Activated B cell treated with CpG ODN at 0.5 μM for 24 hours (primary cell): ENCODE results near the gene ACSL1. TPM values are rescaled to one million over a fixed set of nuclear protein-coding genes. Genes with fewer than 3 reads are reported as not detected.

Source experiments
- ATAC-seq: fragments of 200-7000 bp; cut with Tn5 transposase; one replicate; pipeline ENCODE4 v1.10.0; 2021; ENCODE audit warnings: low read depth, mild to moderate bottlenecking, moderate library complexity
- CTCF ChIA-PET: fragments of 350-600 bp; sonication (Branson Sonifier 250); formaldehyde crosslinking; loops from one replicate; lab custom pipeline; 2021; ENCODE audit warnings: antibody characterized with exemption; lab: Charles Lee
- POLR2A ChIA-PET: fragments of 350-600 bp; sonication (Branson Sonifier 250); formaldehyde crosslinking; loops from one replicate; lab custom pipeline; 2021; ENCODE audit warnings: antibody characterized with exemption; lab: Charles Lee
- DNase-seq: peaks from one replicate; pipeline ENCODE4 v3.0.0; 2022
- H3K27ac Mint-ChIP-seq: one replicate; pipeline ENCODE4 v1.8.0; 2020; ENCODE audit warnings: mixed read lengths
- H3K27me3 Mint-ChIP-seq: one replicate; pipeline ENCODE4 v1.8.0; 2021; ENCODE audit warnings: mixed read lengths
- H3K36me3 Mint-ChIP-seq: one replicate; pipeline ENCODE4 v1.8.0; 2021; ENCODE audit warnings: low read depth, mixed read lengths
- H3K4me1 Mint-ChIP-seq: one replicate; pipeline ENCODE4 v1.8.0; 2021; ENCODE audit warnings: mixed read lengths
- H3K4me3 Mint-ChIP-seq: one replicate; pipeline ENCODE4 v1.8.0; 2020; ENCODE audit warnings: mild to moderate bottlenecking, mixed read lengths
- H3K9me3 Mint-ChIP-seq: one replicate; pipeline ENCODE4 v1.8.0; 2020; ENCODE audit warnings: mixed read lengths
- CTCF ChIP-seq: fragments of 200-600 bp; IDR thresholded peaks from one replicate; pipeline ENCODE4 v1.8.0; 2022; ENCODE audit warnings: antibody characterized with exemption, mild to moderate bottlenecking
- intact Hi-C: fragments of 100-400 bp; cut with micrococcal nuclease; formaldehyde crosslinking; loops from one replicate; pipeline ENCODE4 v1.15.1; 2024
- total RNA-seq: library from RNA; stranded (reverse); gene quantifications from 2 replicates; pipeline ENCODE4 v1.2.3, GENCODE V29; 2022

Gene ACSL1
- total RNA-seq, 1 donor from 2014 or later: 47.0 TPM

DNA sequence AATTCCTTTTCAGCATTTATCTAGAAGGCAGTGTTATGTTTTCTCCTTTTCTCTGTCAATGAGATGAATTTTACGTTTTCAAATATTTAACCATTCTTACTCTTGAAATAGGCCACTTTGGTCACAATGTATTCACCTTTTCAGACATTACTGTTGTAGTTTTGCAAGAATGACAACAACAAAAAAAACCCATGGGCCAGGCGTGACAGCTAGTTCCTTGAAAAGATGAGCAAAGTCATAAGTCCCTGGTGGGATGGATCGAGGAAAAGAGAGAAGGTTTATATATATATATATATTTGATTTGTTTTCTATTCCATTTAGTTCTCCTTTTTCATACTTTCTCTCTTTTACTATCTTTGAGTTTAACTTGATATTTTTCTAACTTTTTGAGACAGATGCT lies 38.1 kb upstream of the ACSL1 start:
- H3K27me3 Mint-ChIP-seq: peaks cover 5% of the 10 kb centered on the region
- DNase-seq (no peak), ATAC-seq (no peak)
- intact Hi-C loops: no loop called here
- peaks cover 18% of the 10 kb centered on the region for H3K4me1 Mint-ChIP-seq
- TF ChIP-seq CTCF: no peak
- no peak overlapping the region for H3K27ac Mint-ChIP-seq
- ChIA-PET POLR2A (no interaction called here), CTCF (no interaction called here)
- H3K4me3 Mint-ChIP-seq: no peak overlapping the region
- no peaks in the 10 kb centered on the region for H3K36me3 Mint-ChIP-seq
- no peaks in the 10 kb centered on the region for H3K9me3 Mint-ChIP-seq

DNA sequence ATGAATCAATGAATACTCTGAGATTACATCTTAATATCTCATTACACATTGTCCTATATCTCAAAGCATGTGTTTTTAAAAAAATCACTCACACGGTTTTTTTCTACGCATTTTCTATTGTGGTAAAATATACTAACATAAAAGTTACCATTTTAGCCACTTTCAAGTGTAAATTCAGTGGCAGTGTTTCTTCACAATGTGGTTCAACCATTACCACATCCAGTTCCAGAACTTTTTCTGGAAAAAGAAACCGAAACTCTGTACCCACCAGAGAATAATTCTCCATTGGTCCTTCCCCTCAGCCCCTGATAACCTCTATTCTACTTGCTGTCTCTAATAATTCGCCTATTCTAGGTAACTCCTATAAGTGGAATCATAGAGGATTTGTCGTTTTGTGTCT lies 35.3 kb upstream of the ACSL1 start:
- no peak for DNase-seq
- ChIA-PET POLR2A (no interaction called here), CTCF (no interaction called here)
- no peak for TF ChIP-seq CTCF
- Mint-ChIP-seq H3K27me3 (no peaks in the 10 kb centered on the region), H3K4me1 (peaks cover 31% of the 10 kb centered on the region), H3K9me3 (no peaks in the 10 kb centered on the region), H3K4me3 (no peak overlapping the region), H3K36me3 (no peaks in the 10 kb centered on the region), H3K27ac (no peak overlapping the region)
- ATAC-seq: no peak
- intact Hi-C loops: no loop called here

DNA sequence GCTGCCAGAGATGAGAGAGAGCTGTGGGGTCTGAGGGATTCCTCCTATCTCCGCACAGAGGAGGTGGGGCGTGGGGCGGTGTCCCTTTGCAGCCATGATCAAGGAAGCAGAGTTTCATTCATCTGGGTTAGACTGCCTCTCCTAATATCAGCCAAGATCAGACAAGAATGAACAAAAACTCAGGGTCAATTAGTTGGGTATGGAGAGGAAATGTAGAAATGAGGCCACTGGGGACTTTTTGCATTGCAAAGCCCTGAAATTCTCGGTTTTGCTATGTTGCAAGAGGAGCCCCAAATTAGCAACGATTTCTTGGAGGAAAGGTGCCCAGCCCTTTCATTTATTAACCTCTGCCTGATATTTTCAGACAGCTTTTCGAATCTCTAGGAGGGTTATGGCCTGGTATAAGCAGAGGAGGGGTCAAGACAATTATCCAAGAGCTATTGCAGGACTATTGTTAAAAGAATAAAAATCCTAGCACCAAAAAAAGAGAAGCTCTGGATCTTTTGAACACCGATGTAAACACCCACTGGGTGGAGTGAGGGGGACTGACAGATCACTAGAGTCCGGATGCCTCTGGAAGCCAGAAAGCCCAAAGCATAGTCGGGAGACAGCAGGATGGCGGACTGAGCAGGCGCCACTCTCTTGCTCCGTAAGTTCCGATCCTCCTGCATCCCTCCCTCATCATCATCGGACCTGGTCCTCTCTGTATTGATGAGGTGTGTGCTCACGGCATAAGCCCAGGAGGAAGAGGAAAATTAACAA lies 34.4 kb upstream of the ACSL1 start:
- ChIA-PET CTCF (no interaction called here), POLR2A (interaction anchor here (2.0 kb wide), 1 partner anchor 34 kb away, joined by 7 read pairs; no protein-coding TSS in a partner anchor)
- no peak for TF ChIP-seq CTCF
- peaks cover 39% of the 10 kb centered on the region for H3K4me1 Mint-ChIP-seq
- peak overlapping the region; percentile 31 for H3K27ac Mint-ChIP-seq
- no peak overlapping the region for H3K4me3 Mint-ChIP-seq
- no peaks in the 10 kb centered on the region for H3K36me3 Mint-ChIP-seq
- DNase-seq (no peak), ATAC-seq (no peak)
- intact Hi-C loops: no loop called here
- no peaks in the 10 kb centered on the region for H3K27me3 Mint-ChIP-seq
- no peaks in the 10 kb centered on the region for H3K9me3 Mint-ChIP-seq

DNA sequence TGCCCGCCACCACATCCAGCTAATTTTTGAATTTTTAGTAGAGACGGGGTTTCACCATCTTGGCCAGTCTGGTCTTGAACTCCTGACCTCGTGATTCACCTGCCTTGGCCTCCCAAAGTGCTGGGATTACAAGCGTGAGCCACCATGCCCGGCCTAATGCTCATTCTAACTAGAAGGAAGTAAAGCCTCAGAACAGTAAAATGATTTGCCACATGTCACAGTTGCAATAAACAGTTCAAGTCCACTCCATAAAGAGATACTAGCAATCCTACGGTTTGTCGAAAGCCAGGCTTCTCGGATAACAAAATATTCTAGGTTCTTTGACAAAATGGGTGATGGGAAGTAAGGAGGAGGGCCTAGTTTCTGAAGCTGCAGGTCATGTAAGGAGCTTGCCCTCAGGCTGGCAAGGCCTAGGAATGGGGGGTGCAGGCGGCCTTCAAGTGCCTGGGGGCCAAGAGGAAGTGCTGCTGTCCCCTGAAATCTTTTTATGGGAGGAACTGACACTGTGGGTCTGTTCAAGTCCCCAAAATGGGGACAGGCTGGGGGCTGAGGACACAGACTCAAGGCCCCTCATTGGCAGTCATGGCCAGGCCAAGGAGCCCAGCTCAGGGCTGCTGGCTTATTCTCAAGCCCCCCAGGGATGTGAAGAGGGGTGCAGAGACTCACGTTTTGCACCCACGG lies 31.8 kb upstream of the ACSL1 start:
- no peak for ATAC-seq
- POLR2A ChIA-PET: interaction anchor here (1.0 to 10.6 kb wide), 3 partner anchors 16 to 36 kb away, joined by 3 to 126 read pairs (median 3); partner anchors contain the start of gene ACSL1
- no peak overlapping the region for H3K4me3 Mint-ChIP-seq
- no peaks in the 10 kb centered on the region for H3K9me3 Mint-ChIP-seq
- no peaks in the 10 kb centered on the region for H3K27me3 Mint-ChIP-seq
- DNase-seq: no peak
- intact Hi-C loops: loop anchor here (10.0 kb wide), 3 partner anchors 347 to 537 kb away; partner anchors contain the start of genes ANKRD37, CFAP97, LRP2BP and SNX25
- H3K4me1 Mint-ChIP-seq: peaks cover 51% of the 10 kb centered on the region
- no peak for TF ChIP-seq CTCF
- CTCF ChIA-PET: no interaction called here
- H3K27ac Mint-ChIP-seq: no peak overlapping the region
- no peaks in the 10 kb centered on the region for H3K36me3 Mint-ChIP-seq

GRCh38 chr4:184856277-184856609 lies 30.5 kb upstream of the ACSL1 start:
- DNase-seq (no peak), ATAC-seq (peak; percentile 61)
- TF ChIP-seq CTCF: no peak
- Mint-ChIP-seq H3K27me3 (no peaks in the 10 kb centered on the region), H3K4me1 (peaks cover 51% of the 10 kb centered on the region), H3K27ac (no peak overlapping the region), H3K36me3 (no peaks in the 10 kb centered on the region), H3K4me3 (peak overlapping the region; percentile 57), H3K9me3 (no peaks in the 10 kb centered on the region)
- POLR2A ChIA-PET: interaction anchor here (0.6 to 10.6 kb wide), 12 partner anchors 17 to 743 kb away, joined by 3 to 126 read pairs (median 4); partner anchors contain the start of genes ACSL1, ANKRD37, CASP3 and PRIMPOL
- intact Hi-C loops: loop anchor here (1.0 to 10.0 kb wide), 4 partner anchors 41 to 539 kb away; partner anchors contain the start of genes ANKRD37, CFAP97, LRP2BP and SNX25
- CTCF ChIA-PET: interaction anchor here (1.2 kb wide), 1 partner anchor 31 kb away, joined by 4 read pairs; no protein-coding TSS in a partner anchor
